ENCODE results near the gene IMP4. TPM values are rescaled to one million over a fixed set of nuclear protein-coding genes. Genes with fewer than 3 reads are reported as not detected.

Gene IMP4
- total and polyA plus RNA-seq, 2 of the 4 experiments (the other 2 are of a cell fraction) = 154 to 169 TPM

DNA sequence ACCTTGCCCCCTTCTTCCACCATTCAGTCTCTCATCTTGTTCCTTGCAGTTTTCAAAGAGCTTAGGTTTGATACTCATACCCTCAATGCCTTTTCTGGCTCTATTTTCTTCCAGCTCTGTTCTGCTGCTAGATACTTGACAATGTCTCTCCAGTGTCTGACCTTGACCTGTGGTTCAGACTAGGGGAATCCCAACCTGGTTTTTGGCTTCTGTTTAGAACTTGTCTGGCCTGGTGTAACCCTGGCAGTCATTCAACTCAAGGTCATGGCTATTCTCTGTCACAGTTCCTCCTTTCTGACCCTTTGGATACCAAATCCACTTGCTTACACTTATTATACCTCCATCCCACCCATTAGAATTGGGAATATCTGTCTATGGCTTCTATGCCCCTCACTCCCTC lies 31.8 kb upstream of the IMP4 start:
- Histone ChIP-seq H3K27me3 (ENCODE audit: control insufficient read depth, insufficient read depth, low read length) (no peaks in the 10 kb centered on the region; the same call in 1 of the 2 replicates), H2BK5ac (ENCODE audit: low read depth, low read length, poor library complexity, severe bottlenecking) (no peak overlapping the region), H2BK15ac (ENCODE audit: low read depth, low read length) (no peak overlapping the region), H3K18ac (ENCODE audit: low read depth, low read length) (no peak overlapping the region), H4K5ac (ENCODE audit: low read depth, low read length) (no peak overlapping the region), H3K14ac (replicated peaks; ENCODE audit: low read depth, low read length) (no peak overlapping the region), H3K79me1 (ENCODE audit: low read depth in 1 of 2, low read length in 2 of 2) (no peaks in the 10 kb centered on the region), H3K27ac (ENCODE audit: insufficient read depth, low read length) (no peak overlapping the region), H3K4me3 (ENCODE audit: insufficient read depth, low read depth, low read length) (no peak overlapping the region), H3K23ac (ENCODE audit: low read depth, low read length) (no peak overlapping the region), H3K9ac (ENCODE audit: low read depth, low read length) (no peak overlapping the region), H3K4ac (ENCODE audit: low read depth, low read length) (no peak overlapping the region), H2AFZ (replicated peaks; ENCODE audit: low read length, poor library complexity) (no peak overlapping the region), H4K91ac (ENCODE audit: insufficient read depth, low read depth, low read length) (no peak overlapping the region), H2BK20ac (ENCODE audit: low read depth, low read length) (no peak overlapping the region), H2AK9ac (replicated peaks; ENCODE audit: low read depth, low read length, poor library complexity) (no peak overlapping the region), H3K9me1 (ENCODE audit: insufficient read depth, low read length) (no peaks in the 10 kb centered on the region), H4K8ac (ENCODE audit: low read depth in 2 of 2, low read length in 2 of 2) (no peak overlapping the region), H3K56ac (ENCODE audit: extremely low read depth, insufficient read depth, low read length) (no peak overlapping the region), H2BK120ac (ENCODE audit: low read depth, low read length) (no peak overlapping the region), H2AK5ac (ENCODE audit: low read depth, low read length) (no peak overlapping the region), H3K4me1 (ENCODE audit: control insufficient read depth, insufficient read depth, low read length) (no peaks in the 10 kb centered on the region), H3K9me3 (ENCODE audit: control insufficient read depth, insufficient read depth, low read length) (no peaks in the 10 kb centered on the region), H3K4me2 (ENCODE audit: low read depth, low read length) (no peak overlapping the region), H3K36me3 (ENCODE audit: control insufficient read depth, insufficient read depth, low read length) (no peaks in the 10 kb centered on the region), H4K20me1 (ENCODE audit: insufficient read depth, low read length) (no peaks in the 10 kb centered on the region)
- in situ Hi-C loops (cut with MboI; ENCODE audit: low sequenced_read_pairs) (no loop called here), intact Hi-C loops (cut with micrococcal nuclease) (no loop called here), dilution Hi-C loops (cut with HindIII; ENCODE audit: low sequenced_read_pairs, unreplicated experiment) (no loop called here)
- TF ChIP-seq CEBPB (IDR thresholded peaks at IDR 0.05; ENCODE audit: low read depth, low read length) = no peak
- no peak for TF ChIP-seq POLR2A (IDR thresholded peaks at IDR 0.05; ENCODE audit: low read depth, low read length)
- TF ChIP-seq MXI1 (IDR thresholded peaks at IDR 0.05; ENCODE audit: borderline replicate concordance, low read depth, low read length) = no peak
- no peak for TF ChIP-seq NFE2L2 (IDR thresholded peaks at IDR 0.05; ENCODE audit: low read depth, low read length)
- no peak for TF ChIP-seq MAZ (IDR thresholded peaks at IDR 0.05; ENCODE audit: borderline replicate concordance, low read depth, low read length)
- TF ChIP-seq, protein P1, sequence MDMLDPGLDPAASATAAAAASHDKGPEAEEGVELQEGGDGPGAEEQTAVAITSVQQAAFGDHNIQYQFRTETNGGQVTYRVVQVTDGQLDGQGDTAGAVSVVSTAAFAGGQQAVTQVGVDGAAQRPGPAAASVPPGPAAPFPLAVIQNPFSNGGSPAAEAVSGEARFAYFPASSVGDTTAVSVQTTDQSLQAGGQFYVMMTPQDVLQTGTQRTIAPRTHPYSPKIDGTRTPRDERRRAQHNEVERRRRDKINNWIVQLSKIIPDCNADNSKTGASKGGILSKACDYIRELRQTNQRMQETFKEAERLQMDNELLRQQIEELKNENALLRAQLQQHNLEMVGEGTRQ (IDR thresholded peaks at IDR 0.05; ENCODE audit: low read depth, low read length) = no peak
- TF ChIP-seq SMC3 (IDR thresholded peaks at IDR 0.05; ENCODE audit: low read depth, low read length) = no peak
- TF ChIP-seq RCOR1 (IDR thresholded peaks at IDR 0.05; ENCODE audit: insufficient replicate concordance, low read length) = no peak
- no peak for TF ChIP-seq BHLHE40 (IDR thresholded peaks at IDR 0.05; ENCODE audit: low read depth, low read length)
- TF ChIP-seq MAFK (IDR thresholded peaks at IDR 0.05; ENCODE audit: low read depth, low read length) = no peak
- TF ChIP-seq, protein P2, sequence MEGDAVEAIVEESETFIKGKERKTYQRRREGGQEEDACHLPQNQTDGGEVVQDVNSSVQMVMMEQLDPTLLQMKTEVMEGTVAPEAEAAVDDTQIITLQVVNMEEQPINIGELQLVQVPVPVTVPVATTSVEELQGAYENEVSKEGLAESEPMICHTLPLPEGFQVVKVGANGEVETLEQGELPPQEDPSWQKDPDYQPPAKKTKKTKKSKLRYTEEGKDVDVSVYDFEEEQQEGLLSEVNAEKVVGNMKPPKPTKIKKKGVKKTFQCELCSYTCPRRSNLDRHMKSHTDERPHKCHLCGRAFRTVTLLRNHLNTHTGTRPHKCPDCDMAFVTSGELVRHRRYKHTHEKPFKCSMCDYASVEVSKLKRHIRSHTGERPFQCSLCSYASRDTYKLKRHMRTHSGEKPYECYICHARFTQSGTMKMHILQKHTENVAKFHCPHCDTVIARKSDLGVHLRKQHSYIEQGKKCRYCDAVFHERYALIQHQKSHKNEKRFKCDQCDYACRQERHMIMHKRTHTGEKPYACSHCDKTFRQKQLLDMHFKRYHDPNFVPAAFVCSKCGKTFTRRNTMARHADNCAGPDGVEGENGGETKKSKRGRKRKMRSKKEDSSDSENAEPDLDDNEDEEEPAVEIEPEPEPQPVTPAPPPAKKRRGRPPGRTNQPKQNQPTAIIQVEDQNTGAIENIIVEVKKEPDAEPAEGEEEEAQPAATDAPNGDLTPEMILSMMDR (conservative IDR thresholded peaks at IDR 0.05; ENCODE audit: low read depth, low read length) = no peak
- no peak for TF ChIP-seq RAD21 (IDR thresholded peaks at IDR 0.05; ENCODE audit: low read length)
- no peak for TF ChIP-seq RFX5 (IDR thresholded peaks at IDR 0.05; ENCODE audit: low read depth, low read length)
- BruUV-seq (replicated peaks) = no TSS peak
- no peak for DNase-seq
- POLR2A ChIA-PET (ENCODE audit: unreplicated experiment) = no interaction called here
- no peak for ATAC-seq (ENCODE audit: low read depth)
- CTCF ChIA-PET = no interaction called here
